SK-N-SH treated with all-trans-retinoic acid at 6 μM for 48 hours (cell line): ENCODE data around the gene NLRP8.

ENCODE experiments used
- ARNTL ChIP-seq: fragments of 450-650 bp; formaldehyde crosslinking; IDR thresholded peaks from 2 replicates; pipeline ENCODE4 v1.5.0; 2020; ENCODE audit warnings: low read depth, mild to moderate bottlenecking, moderate library complexity, borderline replicate concordance
- ESRRG ChIP-seq: fragments of 250-450 bp; sonication (Bioruptor Pico); IDR thresholded peaks from 2 replicates; pipeline ENCODE4 v1.6.1; 2021; ENCODE audit warnings: mild to moderate bottlenecking
- OSR1 ChIP-seq: fragments of 250-450 bp; sonication (Bioruptor Pico); IDR thresholded peaks from 2 replicates; pipeline ENCODE4 v1.8.0; 2022; ENCODE audit warnings: moderate library complexity, mild to moderate bottlenecking, inconsistent platforms
- PATZ1 ChIP-seq: fragments of 250-450 bp; sonication (Bioruptor Pico); IDR thresholded peaks from 2 replicates; pipeline ENCODE4 v1.8.0; 2020; ENCODE audit warnings: mild to moderate bottlenecking, moderate library complexity, borderline replicate concordance
- RARB ChIP-seq: fragments of 250-450 bp; sonication (Bioruptor Pico); IDR thresholded peaks from 2 replicates; pipeline ENCODE4 v1.8.0; 2021; ENCODE audit warnings: mild to moderate bottlenecking, moderate library complexity
- SNAI2 ChIP-seq: fragments of 250-450 bp; sonication (Bioruptor Pico); IDR thresholded peaks from 2 replicates; pipeline ENCODE4 v1.5.0; 2020; ENCODE audit warnings: mild to moderate bottlenecking, moderate library complexity
- TCF4 ChIP-seq: fragments of 250-450 bp; sonication (Bioruptor Pico); IDR thresholded peaks from 2 replicates; pipeline ENCODE4 v1.8.0; 2021; ENCODE audit warnings: mild to moderate bottlenecking, moderate library complexity, borderline replicate concordance
- TOX ChIP-seq: fragments of 250-450 bp; sonication (Bioruptor Pico); IDR thresholded peaks from 2 replicates; pipeline ENCODE4 v1.8.0; 2021; ENCODE audit warnings: mild to moderate bottlenecking, moderate library complexity, borderline replicate concordance
- ZC3H10 ChIP-seq: fragments of 250-450 bp; sonication (Bioruptor Pico); IDR thresholded peaks from 2 replicates; pipeline ENCODE4 v1.5.1; 2021; ENCODE audit warnings: mild to moderate bottlenecking, moderate library complexity
- ZFP3 ChIP-seq: fragments of 250-450 bp; sonication (Bioruptor Pico); IDR thresholded peaks from 2 replicates; pipeline ENCODE4 v1.5.0; 2020; ENCODE audit warnings: mild to moderate bottlenecking, moderate library complexity
- ZNF70 ChIP-seq: fragments of 450-650 bp; formaldehyde crosslinking; IDR thresholded peaks from 2 replicates; pipeline ENCODE4 v1.5.0; 2020; ENCODE audit warnings: mild to moderate bottlenecking, moderate library complexity

- TF ChIP-seq PATZ1 (CRISPR knock-in tag) (no peak), ZNF70 (CRISPR knock-in tag) (no peak), RARB (CRISPR knock-in tag) (no peak), ESRRG (CRISPR knock-in tag) (no peak), ZFP3 (CRISPR knock-in tag) (no peak), SNAI2 (CRISPR knock-in tag) (no peak), TCF4 (CRISPR knock-in tag) (no peak), OSR1 (CRISPR knock-in tag) (no peak), ARNTL (no peak), TOX (CRISPR knock-in tag) (no peak), ZC3H10 (CRISPR knock-in tag) (no peak)
These were observed 67.1 kb downstream of the NLRP8 start for GRCh38 chr19:56014765-56015164.
